Head of caudate nucleus (tissue), 42 donors: Measurements from ENCODE around the gene USP6.
"Not testable (repeated sequence)": the region's sequence is repeated elsewhere in the genome, so short reads cannot be mapped to it uniquely, and the experiment has no call there.

Experiments used
- DNase-seq, 42 donors: peaks; one replicate each; pipeline versions ENCODE4 v3.0.0 to v3.0.0-alpha.2; 2020 to 2021; ENCODE audit warnings: mixed read lengths in 7 of 42
- intact Hi-C: fragments of 100-400 bp; cut with DNase I; formaldehyde crosslinking; loops from one replicate; pipeline ENCODE4 v1.15.0; 2022

USP6 gene

GRCh38 chr17:5131799-5132502 lies 16.1 kb downstream of the USP6 start:
- peak in 3 of 42 donors; percentile 7 to 36 (median 31) for DNase-seq
- intact Hi-C loops, result not testable (repeated sequence)

GRCh38 chr17:5132503-5133225 lies 16.8 kb downstream of the USP6 start:
- intact Hi-C loops, result not testable (repeated sequence)
- peak in 1 of 42 donors; percentile 27 for DNase-seq

- intact Hi-C loops, result no loop called here
- DNase-seq, result peak in 3 of 42 donors; percentile 7 to 36 (median 25)
These were observed 17.5 kb downstream of the USP6 start for GRCh38 chr17:5133311-5133710.

DNA sequence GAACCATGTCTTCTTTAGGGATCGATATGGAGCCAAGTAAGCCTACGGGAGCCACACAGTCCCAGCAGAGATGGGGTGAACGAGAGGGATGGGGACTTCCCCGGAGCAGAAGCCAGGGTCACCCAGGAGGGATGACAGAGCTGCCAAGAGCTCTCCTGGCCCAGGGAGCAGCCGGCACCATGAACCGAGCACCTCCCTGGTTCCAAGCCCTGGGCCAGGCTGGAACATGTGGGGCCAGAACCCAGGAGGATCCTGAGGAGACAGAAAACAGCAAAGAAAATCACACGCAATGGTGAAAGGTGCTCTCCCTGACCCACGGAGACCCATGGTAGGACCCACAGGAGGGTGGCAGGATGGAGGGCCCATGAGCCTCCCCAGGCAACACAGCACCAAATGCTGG lies 18.1 kb downstream of the USP6 start:
- intact Hi-C loops, result not testable (repeated sequence)
- peak in 2 of 42 donors; percentile 10 to 13 for DNase-seq

DNA sequence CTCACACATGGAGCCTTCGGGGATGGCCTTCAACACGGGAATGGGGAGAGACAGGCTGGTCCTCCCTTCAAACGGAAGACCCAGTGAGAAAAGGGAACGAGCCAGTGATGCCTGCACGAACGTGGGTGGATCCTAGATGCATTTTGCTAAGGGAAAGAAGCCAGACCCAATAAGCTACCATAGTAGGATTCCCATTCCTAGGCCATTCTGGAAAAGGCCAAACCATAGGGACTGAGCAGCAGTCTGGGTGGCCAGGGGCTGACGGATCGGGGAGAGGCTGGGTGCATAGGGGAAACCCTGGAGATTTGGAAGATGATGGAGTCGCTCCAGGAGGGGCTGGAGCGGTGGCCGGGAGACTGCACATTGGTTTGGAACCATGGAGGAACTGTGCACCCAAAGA lies 18.7 kb downstream of the USP6 start:
- DNase-seq, result peak in 3 of 42 donors; percentile 12 to 18 (median 16)
- intact Hi-C loops, result not testable (repeated sequence)

DNA sequence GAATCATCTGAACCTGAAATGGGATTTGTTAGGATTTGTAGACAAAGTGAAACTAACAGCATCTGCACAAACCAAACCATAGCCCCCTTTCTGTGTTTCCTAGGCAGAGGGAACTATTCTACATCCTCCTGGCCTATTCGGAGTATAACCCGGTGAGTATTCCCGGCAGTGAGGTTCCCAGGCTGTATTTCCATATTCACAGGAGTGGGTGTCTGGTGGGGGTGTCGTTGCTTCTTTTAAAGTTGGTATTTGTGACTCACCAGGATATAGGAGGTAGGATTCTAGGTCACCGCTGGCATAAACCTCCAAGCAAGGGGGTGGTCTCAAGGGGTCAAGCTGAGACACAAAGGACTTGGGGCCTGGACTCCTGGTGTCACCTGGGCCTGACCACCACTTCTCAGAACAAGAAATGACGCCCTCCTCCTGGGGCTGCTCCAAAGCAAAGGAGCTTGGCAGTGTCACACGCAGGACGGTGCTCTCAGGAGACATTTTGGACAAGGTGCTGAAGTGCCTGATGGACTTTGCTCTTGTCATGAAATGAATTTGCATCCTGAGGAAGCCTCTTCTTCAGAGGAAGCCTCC lies 19.4 kb downstream of the USP6 start:
- peak in 32 of 42 donors; percentile 19 to 89 (median 53) for DNase-seq
- intact Hi-C loops, result not testable (repeated sequence)

DNA sequence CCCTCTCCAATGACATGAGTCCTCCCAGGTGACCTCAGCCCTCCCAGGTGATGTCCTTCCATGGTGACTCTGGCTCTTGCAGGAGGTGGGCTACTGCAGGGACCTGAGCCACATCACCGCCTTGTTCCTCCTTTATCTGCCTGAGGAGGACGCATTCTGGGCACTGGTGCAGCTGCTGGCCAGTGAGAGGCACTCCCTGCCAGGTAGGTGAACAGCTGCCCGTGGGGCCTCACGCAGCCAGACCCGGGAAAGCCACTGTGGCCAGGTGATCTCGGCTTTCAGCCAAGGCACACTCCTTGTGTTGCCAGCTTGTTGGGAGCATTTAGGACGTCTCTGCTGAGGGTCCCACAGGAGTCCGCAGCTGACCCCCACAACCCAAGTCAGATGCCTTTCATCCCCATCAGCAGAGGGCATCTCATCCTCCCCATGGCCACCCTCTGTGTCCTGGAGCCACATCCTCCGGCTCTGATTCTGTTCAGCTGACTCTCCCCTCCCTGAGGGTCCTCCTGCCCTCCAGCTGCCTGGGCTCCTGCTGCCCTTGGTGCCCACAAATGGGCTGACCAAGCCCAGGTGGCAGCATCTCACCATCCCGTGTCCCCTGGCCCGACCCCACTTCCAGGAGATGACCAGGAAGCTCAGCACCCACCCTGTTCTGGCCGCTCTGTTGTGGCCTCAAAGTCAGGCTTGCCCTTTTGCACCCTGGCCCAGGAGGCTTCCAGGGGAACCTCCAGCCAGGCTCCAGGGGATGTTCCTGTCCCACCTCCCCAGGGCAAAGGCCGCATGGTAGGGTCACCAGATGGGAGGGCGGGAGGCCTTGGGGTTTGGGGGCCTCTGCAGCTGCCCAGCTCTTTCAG lies 20.1 kb downstream of the USP6 start:
- peak in 2 of 42 donors; percentile 34 to 41 for DNase-seq
- intact Hi-C loops, result no loop called here

GRCh38 chr17:5136580-5137412 lies 21.0 kb downstream of the USP6 start:
- DNase-seq, result peak in 1 of 42 donors; percentile 22
- intact Hi-C loops, result not testable (repeated sequence)

GRCh38 chr17:5137511-5138197 lies 21.8 kb downstream of the USP6 start:
- DNase-seq, intact Hi-C loops: not testable (repeated sequence)

DNA sequence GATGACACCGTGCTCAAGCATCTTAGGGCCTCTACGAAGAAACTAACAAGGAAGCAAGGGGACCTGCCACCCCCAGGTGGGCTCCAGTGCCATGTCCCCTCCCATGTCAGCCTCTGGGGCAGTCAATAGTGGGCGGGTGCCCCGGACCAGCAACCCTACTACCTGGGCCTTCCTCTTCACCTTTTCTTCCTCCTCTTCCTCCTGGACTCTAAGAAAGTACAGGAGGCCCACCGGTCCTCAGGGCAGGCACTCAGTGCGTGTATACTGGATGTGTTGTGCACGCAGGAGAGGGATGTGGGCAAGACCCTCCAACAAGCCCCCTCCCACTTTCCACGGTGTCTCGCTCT lies 22.3 kb downstream of the USP6 start:
- DNase-seq, intact Hi-C loops: not testable (repeated sequence)

DNA sequence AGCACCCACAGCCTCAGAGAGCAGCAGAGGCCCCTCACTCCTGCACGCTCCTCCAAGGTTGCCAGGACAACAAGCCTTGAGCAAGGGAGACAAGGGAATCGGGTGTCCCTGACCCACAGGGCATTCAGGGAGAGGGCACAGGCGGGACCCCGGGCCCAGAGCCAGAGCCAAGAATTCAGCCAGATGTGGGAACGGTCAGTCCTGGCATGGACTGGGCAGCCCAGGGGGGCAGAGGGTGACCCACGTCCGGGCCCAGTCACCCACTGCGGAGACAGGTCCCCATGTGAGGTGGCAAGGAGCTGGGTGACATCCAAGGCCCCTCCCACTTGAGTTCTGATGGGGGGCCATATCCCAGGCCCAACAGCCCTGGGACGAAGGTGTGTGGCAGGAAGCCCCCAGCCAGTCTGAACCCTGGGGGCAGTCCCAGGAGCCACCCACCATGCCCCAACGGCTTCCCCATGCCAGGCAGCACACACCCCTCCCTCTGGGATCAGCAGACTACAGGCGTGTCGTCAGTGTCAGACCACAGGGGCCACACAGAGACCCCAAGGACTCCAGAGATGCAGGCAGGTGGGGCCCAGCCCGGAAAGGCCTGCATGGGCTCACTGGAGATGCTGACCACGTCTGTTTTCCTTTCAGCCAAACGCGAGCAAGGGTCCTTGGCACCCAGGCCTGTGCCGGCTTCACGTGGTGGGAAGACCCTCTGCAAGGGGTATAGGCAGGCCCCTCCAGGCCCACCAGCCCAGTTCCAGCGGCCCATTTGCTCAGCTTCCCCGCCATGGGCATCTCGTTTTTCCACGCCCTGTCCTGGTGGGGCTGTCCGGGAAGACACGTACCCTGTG lies 23.0 kb downstream of the USP6 start:
- intact Hi-C loops, result no loop called here
- peak in 1 of 42 donors; percentile 26 for DNase-seq

DNA sequence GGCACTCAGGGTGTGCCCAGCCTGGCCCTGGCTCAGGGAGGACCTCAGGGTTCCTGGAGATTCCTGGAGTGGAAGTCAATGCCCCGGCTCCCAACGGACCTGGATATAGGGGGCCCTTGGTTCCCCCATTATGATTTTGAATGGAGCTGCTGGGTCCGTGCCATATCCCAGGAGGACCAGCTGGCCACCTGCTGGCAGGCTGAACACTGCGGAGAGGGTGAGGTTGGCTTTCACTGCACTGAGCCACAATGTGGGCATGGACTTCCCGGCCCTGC lies 23.6 kb downstream of the USP6 start:
- no peak for DNase-seq
- intact Hi-C loops, result no loop called here

GRCh38 chr17:5142877-5143276 lies 27.0 kb downstream of the USP6 start:
- intact Hi-C loops, DNase-seq: not testable (repeated sequence)

- DNase-seq, intact Hi-C loops: not testable (repeated sequence)
These were observed 30.3 kb downstream of the USP6 start for GRCh38 chr17:5146122-5146521.

DNA sequence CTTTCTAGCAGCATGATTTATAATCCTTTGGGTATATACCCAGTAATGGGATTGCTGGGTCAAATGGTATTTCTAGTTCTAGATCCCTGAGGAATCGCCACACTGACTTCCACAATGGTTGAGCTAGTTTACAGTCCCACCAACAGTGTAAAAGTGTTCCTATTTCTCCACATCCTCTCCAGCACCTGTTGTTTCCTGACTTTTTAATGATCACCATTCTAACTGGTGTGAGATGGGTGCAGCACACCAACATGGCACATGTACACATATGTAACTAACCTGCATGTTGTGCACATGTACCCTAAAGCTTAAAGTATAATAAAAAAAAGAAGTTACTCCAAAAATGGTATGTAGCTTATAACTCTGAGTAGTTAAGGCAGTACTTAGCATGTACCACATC lies 44.9 kb downstream of the USP6 start:
- DNase-seq, intact Hi-C loops: not testable (repeated sequence)

DNA sequence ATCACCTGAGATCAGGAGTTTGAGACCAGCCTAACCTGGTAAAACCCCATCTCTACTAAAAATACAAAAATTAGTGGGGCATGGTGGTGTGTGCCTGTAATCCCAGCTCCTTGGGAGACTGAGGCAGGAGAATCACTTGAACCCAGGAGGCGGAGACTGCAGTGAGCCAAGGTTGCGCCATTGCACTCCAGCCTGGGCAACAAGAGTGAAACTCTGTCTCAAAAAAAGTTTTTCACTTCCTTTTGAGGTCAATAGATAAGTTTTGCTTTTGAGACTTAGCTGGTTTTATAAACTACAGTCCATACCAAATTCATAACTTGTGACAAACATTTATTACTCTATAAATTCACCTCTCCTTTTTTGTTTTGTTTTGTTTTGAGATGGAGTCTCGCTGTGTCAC lies 46.0 kb downstream of the USP6 start:
- DNase-seq, intact Hi-C loops: not testable (repeated sequence)

DNA sequence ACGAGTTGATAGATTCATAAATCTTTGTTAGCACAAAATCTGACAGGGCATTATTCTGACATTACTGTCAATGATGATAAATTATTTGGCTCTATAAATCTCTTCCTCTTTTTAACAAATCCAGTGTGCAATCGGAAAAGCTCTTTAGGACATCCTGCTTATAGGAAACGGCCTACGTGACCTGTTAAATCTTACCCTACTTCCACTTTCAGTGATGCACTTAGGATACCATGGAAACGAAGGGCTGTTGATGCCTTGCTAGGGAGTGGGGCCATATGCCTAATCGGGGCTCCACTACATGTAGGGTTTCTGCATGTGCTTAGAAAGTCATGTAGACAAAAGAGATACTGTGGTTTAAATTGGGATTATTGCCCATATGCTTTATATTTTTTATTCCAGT lies 48.6 kb downstream of the USP6 start:
- intact Hi-C loops, result no loop called here
- DNase-seq, result no peak
